ENCODE measurements around the gene BPHL. TPM values are rescaled to one million over a fixed set of nuclear protein-coding genes. Genes with fewer than 3 reads are reported as not detected.
"Not testable (repeated sequence)": the region's sequence is repeated elsewhere in the genome, so short reads cannot be mapped to it uniquely, and the experiment has no call there.

Gene BPHL
- total RNA-seq, 1 experiment from 2014 or later, result 48.7 TPM

- not testable (repeated sequence) for H2AK5ac ChIP-seq (ENCODE audit: insufficient read length, low read length); H2BK120ac ChIP-seq (ENCODE audit: low read depth, low read length, poor library complexity, severe bottlenecking); H4K5ac ChIP-seq (ENCODE audit: insufficient read length, low read depth, low read length); H3K14ac ChIP-seq (ENCODE audit: insufficient read depth, low read length); H3K4me3 Mint-ChIP-seq; H3K23me2 ChIP-seq (ENCODE audit: insufficient read length, low read depth, low read length, poor library complexity, severe bottlenecking); H2BK12ac ChIP-seq (ENCODE audit: insufficient read length, low read depth, low read length); H3K18ac ChIP-seq (ENCODE audit: insufficient read length, low read depth, low read length); H2BK20ac ChIP-seq (ENCODE audit: low read depth, low read length, poor library complexity, severe bottlenecking); H3K27ac ChIP-seq (ENCODE audit: insufficient read length, low read depth, low read length); H2BK15ac ChIP-seq (ENCODE audit: low read depth, low read length); H3K4me1 ChIP-seq (ENCODE audit: insufficient read depth, low read length); H3K79me1 ChIP-seq (ENCODE audit: insufficient read depth, low read depth, low read length, poor library complexity, severe bottlenecking); H2AFZ ChIP-seq (ENCODE audit: low read length); H4K8ac ChIP-seq (replicated peaks; ENCODE audit: insufficient read length, low read depth, low read length); H3K9ac ChIP-seq (ENCODE audit: extremely low read depth, insufficient read length, low read length); H4K91ac ChIP-seq (ENCODE audit: insufficient read length, low read depth, low read length); DNase-seq; H3K23ac ChIP-seq (ENCODE audit: insufficient read length, low read depth, low read length); H3K9me3 ChIP-seq (ENCODE audit: control insufficient read depth, low read depth, low read length); H3K27me3 ChIP-seq (ENCODE audit: insufficient read depth, low read length); H3K4me2 ChIP-seq (ENCODE audit: insufficient read depth, insufficient read length, low read length); H3K4ac ChIP-seq (ENCODE audit: low read depth, low read length); H3K9me3 Mint-ChIP-seq; H3K36me3 Mint-ChIP-seq (ENCODE audit: insufficient read depth in 1 of 3, low read depth in 3 of 3); H3K79me2 ChIP-seq (ENCODE audit: insufficient read depth, low read length); H2BK5ac ChIP-seq (ENCODE audit: insufficient read length, low read length); H4K20me1 ChIP-seq (ENCODE audit: control insufficient read depth, insufficient read depth, insufficient read length); H3K27me3 Mint-ChIP-seq (ENCODE audit: low read depth); H3K27ac Mint-ChIP-seq; H3T11ph ChIP-seq (ENCODE audit: low read length); H3K56ac ChIP-seq (ENCODE audit: insufficient read length, low read depth, low read length)
- WGBS (ENCODE audit: extremely low coverage, insufficient read length, low lambda C conversion rate), result no CpG with 5 or more reads among the region's 17 CpGs
- peaks cover 37 to 38% of the 10 kb centered on the region in 2 experiments for H3K4me1 Mint-ChIP-seq
Measured at GRCh38 chr6:3171313-3172175, 53.0 kb downstream of the BPHL start.

- H3K36me3 Mint-ChIP-seq (ENCODE audit: insufficient read depth in 1 of 3, low read depth in 3 of 3); H3T11ph ChIP-seq (ENCODE audit: low read length); H3K14ac ChIP-seq (ENCODE audit: insufficient read depth, low read length); H2BK15ac ChIP-seq (ENCODE audit: low read depth, low read length); H3K27ac ChIP-seq (ENCODE audit: insufficient read length, low read depth, low read length); H2BK5ac ChIP-seq (ENCODE audit: insufficient read length, low read length); H3K56ac ChIP-seq (ENCODE audit: insufficient read length, low read depth, low read length); H3K23ac ChIP-seq (ENCODE audit: insufficient read length, low read depth, low read length); H3K9me3 Mint-ChIP-seq; H3K27me3 ChIP-seq (ENCODE audit: insufficient read depth, low read length); DNase-seq; H3K4me1 ChIP-seq (ENCODE audit: insufficient read depth, low read length); H4K8ac ChIP-seq (replicated peaks; ENCODE audit: insufficient read length, low read depth, low read length); H2BK20ac ChIP-seq (ENCODE audit: low read depth, low read length, poor library complexity, severe bottlenecking); H3K27ac Mint-ChIP-seq; H3K27me3 Mint-ChIP-seq (ENCODE audit: low read depth); H2BK120ac ChIP-seq (ENCODE audit: low read depth, low read length, poor library complexity, severe bottlenecking); H3K4me3 Mint-ChIP-seq; H3K18ac ChIP-seq (ENCODE audit: insufficient read length, low read depth, low read length); H2BK12ac ChIP-seq (ENCODE audit: insufficient read length, low read depth, low read length); H3K23me2 ChIP-seq (ENCODE audit: insufficient read length, low read depth, low read length, poor library complexity, severe bottlenecking); H3K9me3 ChIP-seq (ENCODE audit: control insufficient read depth, low read depth, low read length); H3K9ac ChIP-seq (ENCODE audit: extremely low read depth, insufficient read length, low read length); H2AK5ac ChIP-seq (ENCODE audit: insufficient read length, low read length); H3K79me1 ChIP-seq (ENCODE audit: insufficient read depth, low read depth, low read length, poor library complexity, severe bottlenecking); H4K5ac ChIP-seq (ENCODE audit: insufficient read length, low read depth, low read length); H4K91ac ChIP-seq (ENCODE audit: insufficient read length, low read depth, low read length); H3K4me2 ChIP-seq (ENCODE audit: insufficient read depth, insufficient read length, low read length); H3K79me2 ChIP-seq (ENCODE audit: insufficient read depth, low read length); H4K20me1 ChIP-seq (ENCODE audit: control insufficient read depth, insufficient read depth, insufficient read length); H3K4ac ChIP-seq (ENCODE audit: low read depth, low read length); H2AFZ ChIP-seq (ENCODE audit: low read length): not testable (repeated sequence)
- peaks cover 26 to 40% of the 10 kb centered on the region in 2 experiments for H3K4me1 Mint-ChIP-seq
- WGBS (ENCODE audit: extremely low coverage, insufficient read length, low lambda C conversion rate), result 100% methylated on average over 1 of the region's 4 CpGs
Measured at GRCh38 chr6:3172789-3173188, 54.3 kb downstream of the BPHL start.

Measured in H9 (cell line).